GM12873 (cell line): ENCODE measurements around the gene APOL2.

Experiments
- CTCF ChIP-seq: IDR thresholded peaks from 2 replicates; pipeline ENCODE4 v1.5.1; 2012; ENCODE audit warnings: low read depth, mild to moderate bottlenecking, moderate library complexity, low read length, control low read depth; ENCODE audit not compliant: insufficient read depth; ENCODE audit errors: missing control alignments

APOL2 gene

GRCh38 chr22:36239401-36240171 is at the start of gene APOL2:
Gene APOL2, minus strand, starts transcription at chr22:36239527. Its CDS starts 6,365 bp downstream, at chr22:36233162.
- peak; percentile 84 for TF ChIP-seq CTCF

GRCh38 chr22:36288571-36289405 is 49.5 kb upstream of the APOL2 start:
- no peak for TF ChIP-seq CTCF

GRCh38 chr22:36287881-36288515 is 48.7 kb upstream of the APOL2 start:
- no peak for TF ChIP-seq CTCF

- peak; percentile 98 for TF ChIP-seq CTCF
Observed at GRCh38 chr22:36286096-36286957, 47.0 kb upstream of the APOL2 start.

GRCh38 chr22:36285545-36285944 is 46.2 kb upstream of the APOL2 start:
- TF ChIP-seq CTCF = no peak

GRCh38 chr22:36285017-36285416 is 45.7 kb upstream of the APOL2 start:
- TF ChIP-seq CTCF = no peak
